Measurements from ENCODE around the gene EPHB2. TPM values are rescaled to one million over a fixed set of nuclear protein-coding genes. Genes with fewer than 3 reads are reported as not detected.
A peak's percentile ranks its signal among the peaks of the same experiment; 100 is the strongest.

EPHB2 gene
- total RNA-seq, 2 experiments from 2014 or later: 0.59 TPM; not detected in 1

DNA sequence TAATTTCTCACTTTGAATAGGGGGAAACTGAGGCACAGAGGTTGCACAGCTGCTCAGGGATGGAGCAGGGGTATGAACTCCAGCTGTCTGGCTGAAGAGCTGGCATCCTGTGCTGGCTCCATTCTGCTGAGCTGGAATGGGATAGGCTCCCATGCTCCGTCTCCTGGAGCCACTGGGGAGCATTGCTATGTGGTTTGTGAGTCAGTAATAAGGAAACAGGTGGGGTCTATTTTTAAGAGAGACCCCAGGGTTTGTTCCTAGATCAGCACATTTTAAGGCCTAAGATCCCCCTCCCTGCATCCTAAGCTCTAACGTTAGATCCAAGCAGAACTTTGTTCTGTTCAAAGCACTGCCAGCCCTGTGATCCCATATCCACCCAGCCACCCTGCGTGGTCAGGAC, 189.8 kb downstream of the EPHB2 start:
- ChIA-PET CTCF (ENCODE audit: unreplicated experiment) (no interaction called here), POLR2A (interaction anchor here (0.7 kb wide), 1 partner anchor 48 kb away, joined by 3 read pairs; no protein-coding TSS in a partner anchor)
- Histone ChIP-seq H3K4me3 (ENCODE audit: low read depth, low read length, poor library complexity, severe bottlenecking) (no peak overlapping the region), H3K36me3 (ENCODE audit: insufficient read depth, low read length) (no peaks in the 10 kb centered on the region), H3K9me3 (ENCODE audit: low read length) (no peaks in the 10 kb centered on the region), H2AFZ (ENCODE audit: low read length) (no peak overlapping the region), H3K27ac (ENCODE audit: low read depth, low read length, poor library complexity, severe bottlenecking) (no peak overlapping the region), H3K79me2 (ENCODE audit: insufficient read depth, low read depth, low read length) (no peaks in the 10 kb centered on the region), H4K20me1 (ENCODE audit: insufficient read depth, low read length) (no peaks in the 10 kb centered on the region), H3K4me1 (ENCODE audit: insufficient read depth, low read length, poor library complexity, severe bottlenecking) (no peaks in the 10 kb centered on the region), H3K9me2 (ENCODE audit: insufficient read depth, low read length) (no peaks in the 10 kb centered on the region), H3K4me2 (ENCODE audit: low read length) (no peak overlapping the region)
- BruUV-seq (replicated peaks): no TSS peak
- no peak for TF ChIP-seq EZH2phosphoT487 (IDR thresholded peaks at IDR 0.05; ENCODE audit: borderline replicate concordance, low read depth, low read length)
- DNase-seq (ENCODE audit: low spot score): no peak
- intact Hi-C loops (cut with micrococcal nuclease; ENCODE audit: unreplicated experiment): no loop called here

DNA sequence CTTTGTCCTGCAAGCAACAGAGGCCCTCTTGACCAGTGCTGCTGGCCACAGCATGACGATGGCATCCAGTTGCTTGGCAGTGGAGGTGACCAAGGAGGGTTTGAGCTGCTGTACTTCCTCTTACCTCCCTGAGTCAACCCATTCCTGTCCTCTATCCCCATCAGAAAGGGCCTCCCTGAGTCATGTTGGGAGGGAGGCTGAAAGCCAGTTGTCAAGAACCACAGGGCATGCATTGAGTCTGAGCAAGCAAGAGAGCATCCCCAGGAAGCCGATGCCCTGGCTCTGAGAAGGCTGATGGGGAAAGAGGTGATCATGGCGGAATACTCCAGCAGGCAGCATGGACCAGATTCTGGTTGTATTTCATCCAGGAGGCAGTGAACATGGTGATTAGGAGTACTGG, 192.5 kb downstream of the EPHB2 start:
- POLR2A ChIA-PET: no interaction called here
- H3K4me3 ChIP-seq (ENCODE audit: low read depth, low read length, poor library complexity, severe bottlenecking): no peak overlapping the region
- no peaks in the 10 kb centered on the region for H3K36me3 ChIP-seq (ENCODE audit: insufficient read depth, low read length)
- CTCF ChIA-PET (ENCODE audit: unreplicated experiment): no interaction called here
- no peak overlapping the region for H3K4me2 ChIP-seq (ENCODE audit: low read length)
- H3K27ac ChIP-seq (ENCODE audit: low read depth, low read length, poor library complexity, severe bottlenecking): no peak overlapping the region
- TF ChIP-seq, protein P1, sequence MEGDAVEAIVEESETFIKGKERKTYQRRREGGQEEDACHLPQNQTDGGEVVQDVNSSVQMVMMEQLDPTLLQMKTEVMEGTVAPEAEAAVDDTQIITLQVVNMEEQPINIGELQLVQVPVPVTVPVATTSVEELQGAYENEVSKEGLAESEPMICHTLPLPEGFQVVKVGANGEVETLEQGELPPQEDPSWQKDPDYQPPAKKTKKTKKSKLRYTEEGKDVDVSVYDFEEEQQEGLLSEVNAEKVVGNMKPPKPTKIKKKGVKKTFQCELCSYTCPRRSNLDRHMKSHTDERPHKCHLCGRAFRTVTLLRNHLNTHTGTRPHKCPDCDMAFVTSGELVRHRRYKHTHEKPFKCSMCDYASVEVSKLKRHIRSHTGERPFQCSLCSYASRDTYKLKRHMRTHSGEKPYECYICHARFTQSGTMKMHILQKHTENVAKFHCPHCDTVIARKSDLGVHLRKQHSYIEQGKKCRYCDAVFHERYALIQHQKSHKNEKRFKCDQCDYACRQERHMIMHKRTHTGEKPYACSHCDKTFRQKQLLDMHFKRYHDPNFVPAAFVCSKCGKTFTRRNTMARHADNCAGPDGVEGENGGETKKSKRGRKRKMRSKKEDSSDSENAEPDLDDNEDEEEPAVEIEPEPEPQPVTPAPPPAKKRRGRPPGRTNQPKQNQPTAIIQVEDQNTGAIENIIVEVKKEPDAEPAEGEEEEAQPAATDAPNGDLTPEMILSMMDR (conservative IDR thresholded peaks at IDR 0.05; ENCODE audit: low read length): no peak
- TF ChIP-seq EZH2phosphoT487 (IDR thresholded peaks at IDR 0.05; ENCODE audit: borderline replicate concordance, low read depth, low read length): no peak
- no peak for DNase-seq (ENCODE audit: low spot score)
- no peaks in the 10 kb centered on the region for H3K9me3 ChIP-seq (ENCODE audit: low read length)
- H3K9me2 ChIP-seq (ENCODE audit: insufficient read depth, low read length): no peaks in the 10 kb centered on the region
- peaks cover 10% of the 10 kb centered on the region for H3K4me1 ChIP-seq (ENCODE audit: insufficient read depth, low read length, poor library complexity, severe bottlenecking)
- no peak overlapping the region for H2AFZ ChIP-seq (ENCODE audit: low read length)
- no peaks in the 10 kb centered on the region for H3K79me2 ChIP-seq (ENCODE audit: insufficient read depth, low read depth, low read length)
- BruUV-seq (replicated peaks): no TSS peak
- intact Hi-C loops (cut with micrococcal nuclease; ENCODE audit: unreplicated experiment): no loop called here
- no peaks in the 10 kb centered on the region for H4K20me1 ChIP-seq (ENCODE audit: insufficient read depth, low read length)

DNA sequence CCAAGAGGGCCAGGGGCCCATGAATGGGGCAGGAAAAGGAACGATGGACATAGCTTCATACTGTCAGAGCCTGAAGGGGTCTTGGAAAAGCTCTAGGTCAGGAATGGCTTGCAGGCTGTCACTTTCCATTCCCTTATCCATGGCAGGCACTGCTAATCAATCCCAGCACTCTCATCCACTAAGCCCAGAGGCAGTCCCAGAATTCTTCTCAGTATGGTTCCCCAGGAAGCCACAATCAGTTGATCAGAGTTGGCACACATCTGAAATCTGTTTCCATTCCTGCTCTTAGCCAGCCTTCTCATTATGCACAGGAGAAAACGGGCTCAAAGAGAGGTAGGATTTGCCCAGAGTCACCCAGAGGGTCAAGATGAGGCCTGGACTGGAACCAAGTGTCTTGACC, 196.3 kb downstream of the EPHB2 start:
- H3K4me1 ChIP-seq (ENCODE audit: insufficient read depth, low read length, poor library complexity, severe bottlenecking): peaks cover 12% of the 10 kb centered on the region
- no peak for DNase-seq (ENCODE audit: low spot score)
- H3K4me3 ChIP-seq (ENCODE audit: low read depth, low read length, poor library complexity, severe bottlenecking): no peak overlapping the region
- POLR2A ChIA-PET: no interaction called here
- H3K9me2 ChIP-seq (ENCODE audit: insufficient read depth, low read length): no peaks in the 10 kb centered on the region
- TF ChIP-seq EZH2phosphoT487 (IDR thresholded peaks at IDR 0.05; ENCODE audit: borderline replicate concordance, low read depth, low read length): no peak
- TF ChIP-seq, protein P1 (conservative IDR thresholded peaks at IDR 0.05; ENCODE audit: low read length): no peak
- no peaks in the 10 kb centered on the region for H3K9me3 ChIP-seq (ENCODE audit: low read length)
- peak overlapping the region; percentile 32; the same call in 1 of the 2 replicates for H3K4me2 ChIP-seq (ENCODE audit: low read length)
- no peaks in the 10 kb centered on the region for H4K20me1 ChIP-seq (ENCODE audit: insufficient read depth, low read length)
- CTCF ChIA-PET (ENCODE audit: unreplicated experiment): no interaction called here
- intact Hi-C loops (cut with micrococcal nuclease; ENCODE audit: unreplicated experiment): no loop called here
- no TSS peak for BruUV-seq (replicated peaks)
- no peaks in the 10 kb centered on the region for H3K36me3 ChIP-seq (ENCODE audit: insufficient read depth, low read length)
- H3K27ac ChIP-seq (ENCODE audit: low read depth, low read length, poor library complexity, severe bottlenecking): no peak overlapping the region
- H3K79me2 ChIP-seq (ENCODE audit: insufficient read depth, low read depth, low read length): no peaks in the 10 kb centered on the region
- H2AFZ ChIP-seq (ENCODE audit: low read length): no peak overlapping the region
